Measurements from ENCODE around the gene PLEKHM2.
A peak's percentile ranks its signal among the peaks of the same experiment; 100 is the strongest.
"Not testable (repeated sequence)": the region's sequence is repeated elsewhere in the genome, so short reads cannot be mapped to it uniquely, and the experiment has no call there.

PLEKHM2 gene, protein sequence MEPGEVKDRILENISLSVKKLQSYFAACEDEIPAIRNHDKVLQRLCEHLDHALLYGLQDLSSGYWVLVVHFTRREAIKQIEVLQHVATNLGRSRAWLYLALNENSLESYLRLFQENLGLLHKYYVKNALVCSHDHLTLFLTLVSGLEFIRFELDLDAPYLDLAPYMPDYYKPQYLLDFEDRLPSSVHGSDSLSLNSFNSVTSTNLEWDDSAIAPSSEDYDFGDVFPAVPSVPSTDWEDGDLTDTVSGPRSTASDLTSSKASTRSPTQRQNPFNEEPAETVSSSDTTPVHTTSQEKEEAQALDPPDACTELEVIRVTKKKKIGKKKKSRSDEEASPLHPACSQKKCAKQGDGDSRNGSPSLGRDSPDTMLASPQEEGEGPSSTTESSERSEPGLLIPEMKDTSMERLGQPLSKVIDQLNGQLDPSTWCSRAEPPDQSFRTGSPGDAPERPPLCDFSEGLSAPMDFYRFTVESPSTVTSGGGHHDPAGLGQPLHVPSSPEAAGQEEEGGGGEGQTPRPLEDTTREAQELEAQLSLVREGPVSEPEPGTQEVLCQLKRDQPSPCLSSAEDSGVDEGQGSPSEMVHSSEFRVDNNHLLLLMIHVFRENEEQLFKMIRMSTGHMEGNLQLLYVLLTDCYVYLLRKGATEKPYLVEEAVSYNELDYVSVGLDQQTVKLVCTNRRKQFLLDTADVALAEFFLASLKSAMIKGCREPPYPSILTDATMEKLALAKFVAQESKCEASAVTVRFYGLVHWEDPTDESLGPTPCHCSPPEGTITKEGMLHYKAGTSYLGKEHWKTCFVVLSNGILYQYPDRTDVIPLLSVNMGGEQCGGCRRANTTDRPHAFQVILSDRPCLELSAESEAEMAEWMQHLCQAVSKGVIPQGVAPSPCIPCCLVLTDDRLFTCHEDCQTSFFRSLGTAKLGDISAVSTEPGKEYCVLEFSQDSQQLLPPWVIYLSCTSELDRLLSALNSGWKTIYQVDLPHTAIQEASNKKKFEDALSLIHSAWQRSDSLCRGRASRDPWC

DNA sequence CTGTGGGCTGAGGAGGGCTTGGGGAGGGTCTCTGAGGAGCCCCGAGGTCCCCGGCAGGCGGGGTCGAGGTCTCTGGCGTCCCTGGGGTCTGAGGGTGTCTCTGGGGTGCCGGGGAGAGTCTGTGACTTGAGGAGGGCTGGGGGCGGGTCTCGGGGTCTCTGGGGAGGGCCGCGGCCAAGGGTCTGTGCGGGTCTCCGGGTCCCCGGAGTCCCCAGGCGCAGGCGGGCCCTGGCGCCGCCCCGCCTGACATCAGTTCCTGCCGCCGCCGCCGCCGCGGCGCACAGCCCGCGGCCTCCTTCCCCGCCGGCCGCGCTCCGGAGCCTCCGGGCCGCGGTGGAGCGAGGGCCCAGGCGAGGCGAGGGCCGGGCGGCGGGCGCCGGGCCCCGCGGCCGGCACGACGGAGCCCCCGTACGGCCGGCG, at the start of gene PLEKHM2:
Gene PLEKHM2, plus strand, starts transcription at position 279 of the 420 bp plus-strand sequence. CDS start 239 bp downstream, outside the sequence.
- DNase-seq, result peak in 1 of 2 experiments; percentile 13

DNA sequence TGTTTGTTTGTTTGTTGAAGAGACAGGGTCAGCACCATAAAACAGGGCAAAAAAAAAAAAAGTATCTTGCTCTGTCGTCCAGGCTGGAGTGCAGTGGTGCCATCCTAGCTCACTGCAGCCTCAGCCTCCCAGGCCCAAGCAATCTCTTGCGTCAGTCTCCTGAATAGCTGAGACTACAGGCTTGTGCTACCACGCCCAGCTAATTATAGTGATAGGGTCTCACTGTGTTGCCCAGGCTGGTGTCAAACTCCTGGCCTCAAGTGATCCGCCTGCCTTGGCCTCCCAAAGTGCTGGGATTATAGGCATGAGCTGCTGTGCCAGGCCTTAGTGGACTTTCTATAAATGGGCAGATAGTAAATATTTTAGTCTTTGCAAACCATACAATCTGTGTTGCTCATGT, 47.7 kb upstream of the PLEKHM2 start:
- DNase-seq, result no peak

DNA sequence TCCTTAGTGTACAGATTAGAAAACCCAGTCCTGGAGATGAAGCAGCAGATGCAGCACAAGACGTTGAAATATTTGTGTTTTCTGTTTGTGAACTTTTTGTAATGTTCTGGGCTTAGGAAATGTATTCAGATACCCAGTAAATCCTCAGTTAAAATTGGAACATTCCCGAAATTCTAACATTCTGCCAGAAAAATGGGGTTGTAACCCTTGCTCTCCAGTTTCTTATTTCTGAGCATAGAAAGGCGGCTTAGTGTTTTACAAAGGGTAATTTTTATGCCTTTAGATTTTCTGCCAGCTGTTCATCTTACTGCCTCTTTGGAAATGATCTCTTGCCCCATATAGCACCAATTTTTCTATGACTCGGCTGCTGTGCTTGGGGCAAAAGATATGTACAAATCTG, 46.3 kb upstream of the PLEKHM2 start:
- no peak for DNase-seq

DNA sequence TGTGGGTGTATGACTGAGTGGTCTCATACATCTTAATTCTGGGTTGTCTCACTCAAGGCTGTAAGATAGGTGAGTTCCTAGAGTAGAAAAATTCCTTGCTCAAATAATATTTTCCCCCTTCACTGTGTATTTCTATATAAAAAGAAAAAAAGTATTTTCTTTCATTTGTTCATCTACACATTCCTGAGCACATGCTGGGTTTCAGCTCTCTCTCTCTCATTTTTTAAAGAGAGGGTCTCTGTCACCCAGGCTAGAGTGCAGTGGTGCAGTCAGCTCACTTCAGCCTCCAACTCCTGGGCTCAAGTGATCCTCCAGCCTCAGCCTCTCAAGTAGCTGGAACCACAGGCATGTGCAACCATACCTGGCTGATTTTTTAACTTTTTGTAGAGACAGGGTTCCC, 44.9 kb upstream of the PLEKHM2 start:
- DNase-seq, result no peak

DNA sequence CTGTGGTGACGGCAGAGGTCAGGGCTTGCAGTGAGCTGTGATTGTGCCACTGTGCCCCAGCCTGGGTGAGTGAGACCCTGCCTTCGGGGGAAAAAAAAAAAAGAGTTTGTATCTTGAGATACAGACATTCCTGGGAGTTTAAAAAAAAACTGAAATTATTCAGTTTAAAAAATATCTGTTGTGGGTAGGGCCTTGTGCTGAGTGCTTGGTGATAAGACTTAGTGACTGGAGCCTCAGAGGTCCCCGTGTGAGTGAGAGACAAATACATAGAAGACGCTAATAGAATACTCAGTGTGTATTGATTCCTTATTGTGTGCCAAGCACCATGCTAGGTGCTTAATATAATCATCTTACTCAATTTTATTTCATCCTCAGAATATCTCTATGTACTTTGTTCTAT, 44.2 kb upstream of the PLEKHM2 start:
- DNase-seq, result no peak

DNA sequence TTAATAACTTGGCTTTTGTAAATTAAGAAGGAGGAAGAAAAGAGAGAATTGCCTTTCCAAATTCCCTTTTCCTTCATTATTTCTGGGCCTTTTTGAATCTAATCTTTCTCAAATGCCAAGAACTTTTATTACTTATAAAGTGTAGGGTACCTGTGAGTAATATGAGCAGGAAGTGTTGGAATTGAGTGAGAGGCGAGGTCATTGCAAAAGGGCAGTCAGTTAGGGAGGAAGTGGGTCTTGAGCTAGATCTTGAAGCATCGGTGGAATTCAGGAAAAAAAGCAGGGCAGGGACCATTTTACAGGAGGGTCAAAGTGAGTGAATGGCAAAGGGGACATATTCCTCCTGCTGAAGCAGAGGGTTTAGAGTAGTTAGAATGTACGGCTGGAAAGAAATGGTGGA, 43.5 kb upstream of the PLEKHM2 start:
- no peak for DNase-seq

DNA sequence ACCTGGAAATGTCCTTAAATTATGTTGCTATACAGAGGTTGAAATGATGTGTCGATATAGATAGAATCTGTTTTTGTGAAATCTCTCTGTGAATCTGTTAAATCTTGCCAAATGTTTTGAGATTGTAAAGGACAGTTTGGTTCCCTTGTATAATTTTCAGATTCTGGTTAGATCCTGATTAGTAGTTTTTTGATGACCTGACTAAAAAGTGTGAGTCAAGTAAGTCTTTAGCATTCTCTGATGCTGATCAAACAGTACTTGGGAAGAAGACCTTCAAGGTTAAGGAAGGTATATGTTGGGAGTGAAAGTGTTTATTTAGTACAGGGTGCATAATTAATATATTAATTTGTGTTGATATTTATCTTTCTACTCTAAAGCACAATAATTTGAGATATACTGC, 34.2 kb upstream of the PLEKHM2 start:
- no peak for DNase-seq

DNA sequence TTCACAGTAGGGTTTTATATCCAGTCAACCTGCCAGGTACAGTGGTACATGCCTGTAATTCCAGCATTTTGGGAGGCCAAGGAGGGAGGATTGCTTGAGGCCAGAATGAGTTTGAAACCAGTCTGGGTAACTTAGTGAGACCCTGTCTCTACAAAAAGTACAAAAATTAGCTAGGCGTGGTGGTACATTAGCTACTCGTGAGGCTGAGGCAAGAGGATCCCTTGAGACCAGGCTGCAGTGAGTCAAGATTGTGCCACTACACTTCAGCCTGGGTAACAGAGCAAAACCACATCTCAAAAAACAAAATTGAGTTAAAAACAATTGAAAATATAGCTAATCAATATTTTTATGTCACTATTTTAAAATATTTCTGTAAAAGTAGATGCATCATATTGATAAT, 33.7 kb upstream of the PLEKHM2 start:
- DNase-seq, result no peak

DNA sequence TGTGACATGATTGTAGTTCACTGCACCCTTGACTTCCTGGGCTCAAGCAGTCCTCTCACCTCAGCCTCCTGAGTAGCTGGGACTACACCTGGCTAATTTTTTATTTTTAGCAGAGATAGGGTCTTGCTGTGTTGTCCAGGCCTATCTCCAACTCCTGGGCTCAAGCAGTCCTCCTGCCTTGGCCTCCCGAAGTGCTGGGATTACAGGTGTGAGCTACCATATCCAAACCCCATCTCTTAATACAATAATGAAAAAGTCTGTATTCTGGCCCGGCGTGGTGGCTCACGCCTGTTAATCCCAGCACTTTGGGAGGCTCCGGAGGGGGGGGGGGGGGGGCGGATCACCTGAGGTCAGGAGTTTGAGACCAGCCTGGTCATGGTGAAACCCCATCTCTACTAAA, 32.0 kb upstream of the PLEKHM2 start:
- DNase-seq, result not testable (repeated sequence)

DNA sequence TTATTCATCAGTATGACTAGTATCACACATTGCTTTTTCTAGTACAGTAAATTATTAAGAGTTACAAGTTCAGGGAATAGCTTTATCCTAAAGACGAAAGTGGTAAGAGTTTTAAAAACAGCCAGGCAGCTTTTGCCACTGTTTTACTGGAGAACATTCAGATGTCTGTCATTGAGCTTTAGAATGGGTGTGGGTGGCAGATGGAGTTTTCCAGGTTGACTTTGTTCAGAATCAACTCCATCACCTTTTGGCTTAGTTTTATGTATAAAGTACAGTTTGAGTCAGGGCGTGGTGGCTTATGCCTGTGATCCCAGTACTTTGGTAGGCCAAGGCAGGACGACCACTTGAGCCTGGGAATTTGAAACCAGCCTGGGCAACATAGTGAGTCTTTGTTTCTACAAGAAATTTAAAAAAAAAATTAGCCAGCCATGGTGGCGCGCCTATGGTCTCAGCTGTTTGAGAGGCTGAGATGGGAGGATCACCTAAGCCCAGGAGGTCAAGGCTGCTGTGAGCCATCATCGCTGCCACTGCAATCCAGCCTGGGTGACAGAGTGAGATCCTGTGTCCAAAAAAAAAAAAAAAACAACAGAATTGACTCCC, 29.9 kb upstream of the PLEKHM2 start:
- no peak for DNase-seq

DNA sequence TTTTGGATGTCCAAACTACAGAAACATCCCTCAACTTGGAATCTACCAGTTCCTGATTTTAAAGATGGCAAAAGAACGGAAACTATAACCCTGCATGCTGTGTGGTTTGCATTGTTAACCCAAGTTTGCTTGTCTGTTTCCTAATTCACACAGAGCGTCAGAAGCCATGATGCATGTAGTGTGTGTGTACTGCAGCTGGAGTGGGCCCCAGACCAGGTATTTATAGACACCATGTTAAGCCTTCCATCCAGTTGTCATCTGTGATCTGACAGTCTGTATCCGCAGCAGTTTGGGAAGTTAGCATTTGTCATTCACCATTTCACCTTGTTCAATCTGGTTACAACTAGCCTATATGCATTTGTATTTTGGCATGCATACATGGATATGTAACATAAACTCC, 27.7 kb upstream of the PLEKHM2 start:
- DNase-seq, result no peak

DNA sequence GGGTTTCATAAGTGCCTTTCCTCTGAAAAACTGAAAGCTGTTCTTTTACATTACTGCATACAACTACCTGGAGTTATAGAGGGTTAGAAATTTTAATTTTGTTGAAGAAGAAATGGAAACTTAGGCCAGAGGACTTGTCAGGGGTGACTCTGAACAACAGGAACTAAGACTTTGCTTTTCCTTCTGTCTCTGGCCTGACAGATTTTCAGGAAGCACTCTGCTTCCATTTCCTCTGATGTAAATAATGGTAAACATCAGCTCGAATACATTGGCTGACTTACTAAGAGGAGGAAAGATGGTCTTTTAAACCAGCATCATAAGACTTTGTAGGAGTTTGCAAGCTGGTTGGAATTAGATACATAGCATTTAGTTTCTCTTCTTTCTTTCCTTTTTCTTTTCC, 27.1 kb upstream of the PLEKHM2 start:
- no peak for DNase-seq

DNA sequence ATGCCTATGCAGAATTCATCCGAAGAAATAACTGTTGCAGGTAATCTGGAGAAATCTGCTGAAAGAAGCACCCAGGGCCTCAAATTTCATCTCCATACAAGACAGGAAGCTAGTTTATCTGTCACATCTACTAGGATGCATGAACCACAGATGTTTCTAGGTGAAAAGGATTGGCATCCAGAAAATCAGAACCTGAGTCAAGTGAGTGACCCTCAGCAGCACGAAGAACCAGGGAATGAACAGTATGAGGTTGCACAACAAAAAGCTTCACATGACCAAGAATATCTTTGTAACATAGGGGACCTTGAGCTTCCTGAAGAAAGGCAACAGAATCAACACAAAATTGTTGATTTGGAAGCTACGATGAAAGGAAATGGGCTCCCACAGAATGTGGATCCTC, 24.0 kb upstream of the PLEKHM2 start:
- no peak for DNase-seq

DNA sequence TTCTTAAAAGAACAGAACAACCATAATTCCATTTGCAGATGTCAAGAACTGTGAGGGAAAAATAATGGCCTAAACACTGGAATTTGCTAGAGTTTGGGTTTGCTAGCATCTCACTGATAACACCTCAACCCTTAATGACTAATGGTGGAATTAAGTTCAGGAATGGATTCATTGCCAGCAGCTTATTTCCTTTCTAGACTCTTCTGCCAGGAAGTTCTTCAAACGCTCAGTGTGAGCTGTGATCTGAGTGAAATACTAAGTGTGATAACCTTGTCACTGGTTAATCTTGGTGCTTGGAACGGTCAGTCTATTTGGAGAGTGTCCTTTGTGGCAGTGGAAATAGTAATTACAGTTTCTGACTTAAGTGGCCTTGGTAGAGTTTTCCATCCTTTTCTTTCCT, 21.6 kb upstream of the PLEKHM2 start:
- no peak for DNase-seq

DNA sequence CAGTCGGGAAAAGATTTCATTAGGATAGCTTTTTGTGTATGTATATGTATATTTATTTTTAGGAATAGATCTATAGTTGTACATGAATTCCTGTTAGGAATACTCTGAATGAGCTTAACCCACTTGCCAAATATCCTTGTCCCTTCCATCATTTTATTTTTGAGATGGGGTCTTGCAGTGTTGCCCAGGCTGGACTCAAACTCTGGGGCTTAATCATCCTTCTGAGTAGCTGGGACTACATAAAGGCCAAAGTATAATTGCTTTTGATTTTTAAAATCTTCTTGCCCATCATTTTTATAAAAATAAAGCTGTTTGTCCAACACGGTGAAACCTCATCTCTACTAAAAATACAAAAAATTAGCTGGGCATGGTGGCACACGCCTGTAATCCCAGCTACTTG, 20.2 kb upstream of the PLEKHM2 start:
- DNase-seq, result no peak

DNA sequence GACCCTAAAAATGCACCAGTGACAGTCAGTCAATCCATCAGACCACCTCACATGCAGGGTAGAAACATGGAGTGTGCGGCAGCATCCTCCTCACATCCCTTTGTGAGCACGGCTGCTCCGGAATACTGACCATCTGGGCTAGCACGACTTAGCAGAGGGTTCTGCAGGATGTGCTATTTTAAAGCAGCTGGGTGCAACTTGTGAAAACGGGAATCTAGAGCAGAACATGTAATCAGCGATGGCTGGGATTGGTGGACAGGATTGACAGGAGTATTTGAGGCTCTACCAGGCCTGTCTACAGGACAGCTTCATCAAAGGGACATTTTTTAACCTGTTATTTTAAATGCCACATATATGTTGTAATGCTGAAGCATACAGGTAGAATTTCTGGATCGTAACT, 16.8 kb upstream of the PLEKHM2 start:
- DNase-seq, result no peak

DNA sequence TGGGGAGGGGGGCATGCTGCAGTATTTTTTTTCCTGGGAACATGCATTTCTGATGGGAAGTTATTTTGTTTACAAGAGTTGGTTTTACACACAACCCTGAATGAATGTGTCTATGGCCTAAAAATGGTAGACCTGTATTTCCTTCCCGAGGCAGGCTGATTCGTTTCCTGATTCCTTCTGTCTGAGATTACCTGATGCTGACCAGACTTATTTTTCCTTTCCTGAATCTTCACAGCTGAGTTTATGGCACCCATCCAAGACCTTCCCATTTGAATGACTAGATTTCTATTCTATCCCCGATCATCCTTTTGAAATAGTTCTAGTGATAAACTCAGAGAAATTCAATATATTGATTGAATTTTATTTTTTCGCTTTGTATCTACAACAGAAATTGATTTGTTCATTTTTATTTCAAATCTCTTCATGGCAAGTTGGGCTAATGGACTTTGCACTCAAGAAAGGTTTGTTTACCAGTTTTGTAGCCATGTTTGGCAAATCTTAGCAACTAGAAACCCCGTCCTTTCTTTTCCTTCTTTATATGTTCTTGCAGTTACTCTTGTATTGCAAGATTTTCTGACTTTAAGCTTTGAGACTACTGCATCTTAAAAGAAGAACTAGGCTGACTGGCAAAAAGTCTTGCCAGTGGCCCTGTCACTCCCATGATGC, 15.9 kb upstream of the PLEKHM2 start:
- DNase-seq, result no peak

DNA sequence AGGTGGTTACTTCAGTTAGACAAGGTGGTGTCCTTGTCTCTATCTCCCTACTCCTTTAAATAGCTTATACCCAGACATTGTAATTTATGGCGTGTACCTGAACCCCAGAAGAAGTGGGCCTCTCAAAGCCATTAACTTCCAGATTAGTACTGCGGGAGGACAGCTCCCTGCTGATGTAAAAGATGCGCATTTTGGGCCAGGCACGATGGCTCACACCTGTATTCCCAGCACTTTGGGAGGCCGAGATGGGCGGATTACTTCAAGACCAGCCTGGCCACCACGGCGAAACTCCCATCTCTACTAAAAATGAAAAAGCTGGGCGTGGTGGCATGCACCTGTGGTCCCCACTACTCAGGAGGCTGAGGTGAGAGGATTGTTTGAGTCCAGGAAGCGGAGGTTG, 15.0 kb upstream of the PLEKHM2 start:
- DNase-seq, result no peak

DNA sequence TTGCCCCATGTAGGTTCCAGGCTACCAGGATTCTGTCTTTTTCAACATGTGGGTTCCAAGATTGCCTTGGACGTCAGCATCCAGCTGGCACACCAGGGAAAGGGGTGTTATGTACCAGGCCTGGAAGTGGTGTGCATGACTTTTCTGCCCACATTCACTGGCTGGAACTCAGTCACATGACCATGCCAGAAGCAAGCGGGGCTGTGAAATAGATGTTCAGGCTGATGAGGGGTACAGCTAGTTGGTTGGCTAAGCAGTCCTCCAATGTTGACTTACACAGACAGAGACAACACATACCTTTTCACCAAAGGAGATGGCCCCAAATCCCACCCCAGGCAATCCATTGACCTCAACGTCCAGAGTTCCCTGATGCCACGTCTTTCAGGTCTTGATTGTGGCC, 14.3 kb upstream of the PLEKHM2 start:
- DNase-seq, result no peak

DNA sequence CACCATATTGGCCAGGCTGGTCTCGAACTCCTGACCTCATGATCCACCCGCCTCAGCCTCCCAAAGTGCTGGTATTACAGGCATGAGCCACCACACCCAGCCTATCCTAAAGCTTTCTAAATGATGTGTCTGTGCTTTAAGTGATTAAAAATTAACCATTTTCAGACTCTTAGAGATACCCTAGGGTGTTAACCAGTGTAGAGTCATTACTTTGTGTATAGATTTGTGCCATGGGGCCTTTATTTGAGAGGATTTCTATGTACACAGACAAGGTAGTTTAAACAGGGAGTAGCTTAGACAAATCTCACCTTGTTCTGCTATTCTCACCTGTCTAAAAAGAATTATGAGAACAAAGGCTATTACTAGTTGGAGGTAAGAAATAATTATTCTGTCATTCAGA, 12.7 kb upstream of the PLEKHM2 start:
- DNase-seq, result no peak

DNA sequence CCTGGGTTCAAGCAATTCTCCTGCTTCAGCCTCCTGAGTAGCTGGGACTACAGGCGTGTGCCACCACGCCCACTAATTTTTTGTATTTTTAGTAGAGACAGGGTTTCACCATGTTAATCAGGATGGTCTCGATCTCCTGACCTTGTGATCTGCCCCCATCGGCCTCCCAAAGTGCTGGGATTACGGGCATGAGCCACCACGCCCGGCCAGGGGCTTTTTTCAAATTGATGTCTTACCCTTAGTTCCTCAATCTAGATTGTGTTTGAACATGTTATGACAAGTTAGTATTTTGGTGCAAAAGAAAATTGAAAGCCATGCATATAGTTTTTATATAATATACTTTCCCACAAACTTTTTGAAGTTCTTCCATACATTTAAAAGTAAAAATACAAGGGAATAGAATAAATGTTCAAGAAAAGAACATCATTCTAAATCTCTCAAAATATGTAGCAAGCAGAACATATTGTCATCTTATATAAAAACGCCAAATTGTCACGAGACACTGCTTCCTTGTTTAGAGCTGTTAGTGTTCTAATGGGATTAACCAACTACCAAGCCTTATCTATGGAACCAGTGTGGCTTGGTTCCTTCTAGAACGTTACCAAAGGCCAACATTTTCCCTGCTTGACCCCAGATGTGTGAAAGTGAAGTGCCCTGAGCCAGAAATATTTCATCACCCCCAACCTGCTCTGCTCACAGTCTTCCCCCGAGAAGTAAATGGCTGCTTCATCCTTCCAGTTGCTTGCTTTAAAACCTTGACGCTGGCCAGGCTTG, 9.5 kb upstream of the PLEKHM2 start:
- DNase-seq, result no peak

DNA sequence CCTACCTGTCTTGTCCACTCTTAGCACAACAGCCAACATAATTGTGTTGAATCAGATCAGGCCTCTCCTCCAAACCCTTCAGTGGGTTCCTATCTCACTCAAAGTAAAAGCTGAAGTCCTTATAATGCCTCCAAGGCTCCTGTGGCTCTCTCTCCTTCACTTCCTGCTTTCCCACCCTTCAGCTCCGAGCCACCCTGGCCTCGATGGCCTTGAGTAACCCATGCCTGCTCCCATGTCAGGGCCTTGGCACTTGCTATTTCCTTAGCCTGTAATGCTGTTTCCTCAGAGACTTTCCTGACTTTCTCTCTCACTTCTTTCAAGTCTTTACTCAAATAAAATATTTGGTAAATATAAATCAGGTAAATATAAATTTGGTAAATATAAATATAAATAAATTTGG, 8.1 kb upstream of the PLEKHM2 start:
- DNase-seq, result no peak
